ENCODE results near the gene CHN1. TPM values are rescaled to one million over a fixed set of nuclear protein-coding genes. Genes with fewer than 3 reads are reported as not detected.

Gene CHN1
- polyA plus RNA-seq, 1 donor (not counting 4 experiments of a cell fraction or from before 2014, with no cell fraction given): 2.3 TPM

DNA sequence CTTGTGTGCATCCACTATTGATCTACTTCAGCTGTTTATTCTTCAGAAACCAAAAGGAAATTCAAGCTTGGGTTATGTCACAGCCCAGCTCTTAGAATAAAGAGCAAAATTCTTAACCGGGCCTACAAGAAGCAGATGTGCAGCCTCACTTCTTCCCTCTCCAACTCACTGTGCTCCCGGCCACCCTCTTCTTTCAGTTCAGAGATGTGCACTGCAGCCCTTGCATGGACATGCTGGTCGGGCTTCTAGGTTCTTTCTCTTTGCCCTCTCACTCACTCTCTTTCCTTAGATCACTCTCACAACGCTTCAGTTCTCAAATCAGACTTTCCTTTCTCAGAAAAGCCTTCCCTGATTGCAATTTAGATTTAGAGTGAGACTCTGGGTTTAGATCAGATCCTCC, 104.1 kb downstream of the CHN1 start:
- Histone ChIP-seq H3K4me3 (ENCODE audit: control insufficient read depth in 2 of 3, extremely low read depth in 1 of 3, insufficient read depth in 2 of 3, low read depth in 1 of 3, low read length in 3 of 3) (no peak overlapping the region), H3K4me2 (ENCODE audit: control insufficient read depth, extremely low read depth, insufficient read depth, low read depth, low read length) (no peak overlapping the region), H4K20me1 (ENCODE audit: control insufficient read depth, extremely low read depth, insufficient read depth, low read length) (no peaks in the 10 kb centered on the region), H3K27me3 (ENCODE audit: control insufficient read depth, extremely low read depth, insufficient read depth, low read length) (no peaks in the 10 kb centered on the region), H3K9me1 (ENCODE audit: control insufficient read depth, extremely low read depth, insufficient read depth, low read length) (no peaks in the 10 kb centered on the region), H3K4me1 (ENCODE audit: control insufficient read depth, extremely low read depth, insufficient read depth, low read length) (no peaks in the 10 kb centered on the region), H3K36me3 (ENCODE audit: control insufficient read depth in 2 of 2, extremely low read depth in 1 of 2, insufficient read depth in 2 of 2, low read length in 2 of 2) (no peaks in the 10 kb centered on the region), H2AFZ (ENCODE audit: control insufficient read depth, low read length) (no peak overlapping the region), H3K79me2 (ENCODE audit: control insufficient read depth, insufficient read depth, low read length) (no peaks in the 10 kb centered on the region), H3K9me3 (ENCODE audit: control insufficient read depth, low read depth, low read length) (no peaks in the 10 kb centered on the region), H3K9ac (ENCODE audit: control insufficient read depth, extremely low read depth, insufficient read depth, low read length) (no peak overlapping the region), H3K27ac (ENCODE audit: control insufficient read depth, insufficient read depth, low read length) (no peak overlapping the region)
- DNase-seq (ENCODE audit: low read depth, low spot score): no peak
- no peak for FAIRE-seq
- dilution Hi-C loops (cut with MboI; ENCODE audit: extremely low pct_ligation_motif_present, low sequenced_read_pairs): no loop called here
- TF ChIP-seq EZH2 (IDR thresholded peaks at IDR 0.05; ENCODE audit: low read length): no peak
- TF ChIP-seq, protein P1, sequence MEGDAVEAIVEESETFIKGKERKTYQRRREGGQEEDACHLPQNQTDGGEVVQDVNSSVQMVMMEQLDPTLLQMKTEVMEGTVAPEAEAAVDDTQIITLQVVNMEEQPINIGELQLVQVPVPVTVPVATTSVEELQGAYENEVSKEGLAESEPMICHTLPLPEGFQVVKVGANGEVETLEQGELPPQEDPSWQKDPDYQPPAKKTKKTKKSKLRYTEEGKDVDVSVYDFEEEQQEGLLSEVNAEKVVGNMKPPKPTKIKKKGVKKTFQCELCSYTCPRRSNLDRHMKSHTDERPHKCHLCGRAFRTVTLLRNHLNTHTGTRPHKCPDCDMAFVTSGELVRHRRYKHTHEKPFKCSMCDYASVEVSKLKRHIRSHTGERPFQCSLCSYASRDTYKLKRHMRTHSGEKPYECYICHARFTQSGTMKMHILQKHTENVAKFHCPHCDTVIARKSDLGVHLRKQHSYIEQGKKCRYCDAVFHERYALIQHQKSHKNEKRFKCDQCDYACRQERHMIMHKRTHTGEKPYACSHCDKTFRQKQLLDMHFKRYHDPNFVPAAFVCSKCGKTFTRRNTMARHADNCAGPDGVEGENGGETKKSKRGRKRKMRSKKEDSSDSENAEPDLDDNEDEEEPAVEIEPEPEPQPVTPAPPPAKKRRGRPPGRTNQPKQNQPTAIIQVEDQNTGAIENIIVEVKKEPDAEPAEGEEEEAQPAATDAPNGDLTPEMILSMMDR (optimal IDR thresholded peaks at IDR 0.05 in 1 of 3, IDR thresholded peaks at IDR 0.05 in 1 of 3, conservative IDR thresholded peaks at IDR 0.05 in 1 of 3; ENCODE audit: extremely low read depth in 1 of 3, insufficient read depth in 2 of 3, low read length in 3 of 3): no peak

DNA sequence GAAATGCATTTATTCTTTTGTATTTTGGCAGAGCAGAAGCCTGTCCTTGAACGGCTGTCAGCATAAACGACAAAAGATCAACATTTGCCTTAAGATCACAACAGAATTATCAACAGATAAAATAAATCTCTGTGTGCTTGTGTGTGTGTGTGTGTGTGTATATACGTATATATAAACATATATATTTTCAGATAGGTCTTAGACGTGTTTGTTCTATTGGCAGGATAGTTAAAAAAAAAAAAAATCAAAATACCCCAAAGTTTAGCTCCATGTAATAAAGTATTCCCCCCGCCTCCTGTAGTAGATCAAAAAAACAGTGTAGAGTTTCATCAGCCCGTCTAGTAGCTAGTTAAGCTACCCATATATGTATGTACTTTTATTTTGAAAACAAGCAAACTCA, 107.9 kb downstream of the CHN1 start:
- H3K79me2 ChIP-seq (ENCODE audit: control insufficient read depth, insufficient read depth, low read length): no peaks in the 10 kb centered on the region
- FAIRE-seq (no peak), DNase-seq (ENCODE audit: low read depth, low spot score) (no peak)
- no peak overlapping the region for H3K4me2 ChIP-seq (ENCODE audit: control insufficient read depth, extremely low read depth, insufficient read depth, low read depth, low read length)
- no peak overlapping the region for H3K4me3 ChIP-seq (ENCODE audit: control insufficient read depth in 2 of 3, extremely low read depth in 1 of 3, insufficient read depth in 2 of 3, low read depth in 1 of 3, low read length in 3 of 3)
- dilution Hi-C loops (cut with MboI; ENCODE audit: extremely low pct_ligation_motif_present, low sequenced_read_pairs): no loop called here
- no peak overlapping the region for H3K27ac ChIP-seq (ENCODE audit: control insufficient read depth, insufficient read depth, low read length)
- no peaks in the 10 kb centered on the region for H3K9me3 ChIP-seq (ENCODE audit: control insufficient read depth, low read depth, low read length)
- H3K27me3 ChIP-seq (ENCODE audit: control insufficient read depth, extremely low read depth, insufficient read depth, low read length): no peaks in the 10 kb centered on the region
- no peaks in the 10 kb centered on the region for H3K9me1 ChIP-seq (ENCODE audit: control insufficient read depth, extremely low read depth, insufficient read depth, low read length)
- H4K20me1 ChIP-seq (ENCODE audit: control insufficient read depth, extremely low read depth, insufficient read depth, low read length): no peaks in the 10 kb centered on the region
- H3K4me1 ChIP-seq (ENCODE audit: control insufficient read depth, extremely low read depth, insufficient read depth, low read length): no peaks in the 10 kb centered on the region
- no peak overlapping the region for H3K9ac ChIP-seq (ENCODE audit: control insufficient read depth, extremely low read depth, insufficient read depth, low read length)
- no peaks in the 10 kb centered on the region for H3K36me3 ChIP-seq (ENCODE audit: control insufficient read depth in 2 of 2, extremely low read depth in 1 of 2, insufficient read depth in 2 of 2, low read length in 2 of 2)
- no peak overlapping the region for H2AFZ ChIP-seq (ENCODE audit: control insufficient read depth, low read length)
- TF ChIP-seq, protein P1 (optimal IDR thresholded peaks at IDR 0.05 in 1 of 3, IDR thresholded peaks at IDR 0.05 in 1 of 3, conservative IDR thresholded peaks at IDR 0.05 in 1 of 3; ENCODE audit: extremely low read depth in 1 of 3, insufficient read depth in 2 of 3, low read length in 3 of 3): no peak
